Stimulated activated CD4-positive, alpha-beta T cell treated with anti-CD3 and anti-CD28 coated beads, Interleukin-4, amount 100 ng/mL, for 1 hour (primary cell): ENCODE data around the gene CCT3.
"Not testable (repeated sequence)": the region's sequence is repeated elsewhere in the genome, so short reads cannot be mapped to it uniquely, and the experiment has no call there.

Experiments used
- DNase-seq: peaks from one replicate; pipeline ENCODE4 v3.0.0-alpha.2; 2020

The CCT3 gene

DNA sequence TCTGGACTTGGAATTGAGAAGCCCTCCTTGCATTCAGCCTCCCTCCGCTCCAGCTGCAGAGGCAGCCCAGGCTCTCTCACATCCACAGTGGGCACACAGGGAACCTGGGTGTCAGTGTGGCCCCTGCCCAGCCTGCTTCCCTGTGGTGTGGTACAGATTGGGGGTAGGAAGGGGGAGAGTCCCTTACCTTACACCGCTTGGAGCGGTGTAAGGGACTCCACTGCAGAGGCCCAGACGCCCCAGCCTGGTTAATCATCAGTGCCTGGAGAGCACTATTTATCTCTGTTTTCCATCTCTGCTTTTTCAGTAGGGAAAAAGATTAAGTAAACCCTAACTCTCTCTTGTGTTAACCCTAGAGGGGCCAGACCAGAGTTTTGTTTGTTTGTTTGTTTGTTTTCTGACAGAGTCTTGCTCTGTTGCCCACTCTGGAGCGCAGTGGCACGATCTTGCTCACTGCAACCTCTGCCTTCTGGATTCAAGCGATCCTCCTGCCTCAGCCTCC is 30.1 kb upstream of the CCT3 start:
- DNase-seq, result no peak

DNA sequence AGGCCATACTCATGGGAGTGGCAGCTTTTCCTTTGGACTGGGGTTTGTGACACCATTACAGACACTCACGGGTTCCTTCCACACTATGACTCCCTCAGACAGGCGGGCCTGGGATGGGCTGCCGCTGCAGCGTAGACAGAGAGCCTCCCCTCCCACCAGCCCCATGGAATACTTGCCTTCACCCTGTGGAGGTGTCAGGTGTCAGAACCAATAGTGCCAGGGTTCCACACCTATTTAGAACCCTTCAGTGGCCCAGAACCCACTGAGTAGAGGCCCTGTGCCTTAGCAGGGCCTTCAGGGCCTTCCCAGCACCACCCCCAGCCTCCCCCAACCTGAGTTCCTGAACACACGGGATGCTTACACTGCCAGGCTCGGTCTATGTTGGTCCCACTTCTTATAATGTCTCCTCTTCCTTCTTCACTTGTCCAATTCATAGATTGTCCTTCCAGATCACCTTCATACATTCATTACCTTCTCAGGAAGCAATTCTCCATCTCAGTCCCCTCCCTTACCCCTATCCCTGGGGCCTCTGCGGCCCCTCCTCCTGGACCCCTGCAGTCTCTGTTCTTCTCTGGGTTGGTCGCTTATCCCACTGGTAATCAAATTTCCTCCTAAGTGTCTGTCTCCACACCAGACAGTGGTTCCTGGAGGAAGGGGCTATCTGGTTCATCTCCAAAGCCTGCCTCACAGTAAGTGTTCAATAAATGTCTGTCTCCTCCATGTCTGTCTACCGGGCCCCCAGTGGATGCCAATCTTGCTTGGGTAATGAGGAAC is 29.5 kb upstream of the CCT3 start:
- no peak for DNase-seq

- no peak for DNase-seq
Observed at GRCh38 chr1:156366378-156367166, 28.5 kb upstream of the CCT3 start.

- no peak for DNase-seq
Observed at GRCh38 chr1:156365754-156366153, 27.7 kb upstream of the CCT3 start.

GRCh38 chr1:156360534-156360933 is 22.4 kb upstream of the CCT3 start:
- no peak for DNase-seq

- DNase-seq, result no peak
Observed at GRCh38 chr1:156359973-156360372, 21.9 kb upstream of the CCT3 start.

DNA sequence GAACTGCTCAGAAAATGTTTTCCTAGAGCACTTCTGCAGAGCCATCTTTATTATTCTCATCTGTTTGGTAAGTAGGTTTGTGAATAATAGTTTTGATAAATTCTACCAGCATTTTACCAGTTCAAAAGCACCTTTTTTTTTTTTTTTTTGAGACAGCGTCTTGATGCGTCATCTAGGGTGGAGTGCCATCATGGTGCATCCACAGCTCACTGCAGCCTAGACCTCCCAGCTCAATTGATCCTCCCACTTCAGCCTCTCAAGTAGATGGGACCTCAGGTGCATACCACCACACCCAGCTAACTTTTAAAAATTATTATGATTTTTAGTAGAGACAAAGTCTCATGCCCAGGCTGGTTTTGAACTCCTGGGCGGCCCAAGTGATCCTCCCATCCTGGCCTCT is 21.2 kb upstream of the CCT3 start:
- no peak for DNase-seq

DNA sequence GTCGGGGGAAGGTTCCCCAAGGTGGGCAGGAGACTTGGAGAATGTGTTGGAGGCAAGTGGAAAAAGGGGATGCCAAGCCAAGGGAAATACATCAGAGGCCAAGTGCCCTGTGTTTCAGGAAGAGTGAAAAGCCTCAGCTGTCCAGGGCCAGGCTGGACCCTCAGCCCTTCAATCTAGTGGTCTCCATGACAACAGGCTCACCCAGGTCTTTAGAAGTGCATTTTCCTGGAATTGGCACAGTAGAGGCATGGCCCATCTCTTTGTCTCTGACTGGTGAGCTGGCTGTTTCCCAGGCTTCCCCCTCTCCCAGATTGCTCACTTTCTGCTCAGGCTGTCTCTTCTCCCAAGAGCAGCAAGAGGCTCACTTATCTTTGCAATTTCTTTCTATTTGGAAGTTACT is 20.5 kb upstream of the CCT3 start:
- DNase-seq, result no peak

- DNase-seq, result no peak
Observed at GRCh38 chr1:156357977-156358376, 19.9 kb upstream of the CCT3 start.

DNA sequence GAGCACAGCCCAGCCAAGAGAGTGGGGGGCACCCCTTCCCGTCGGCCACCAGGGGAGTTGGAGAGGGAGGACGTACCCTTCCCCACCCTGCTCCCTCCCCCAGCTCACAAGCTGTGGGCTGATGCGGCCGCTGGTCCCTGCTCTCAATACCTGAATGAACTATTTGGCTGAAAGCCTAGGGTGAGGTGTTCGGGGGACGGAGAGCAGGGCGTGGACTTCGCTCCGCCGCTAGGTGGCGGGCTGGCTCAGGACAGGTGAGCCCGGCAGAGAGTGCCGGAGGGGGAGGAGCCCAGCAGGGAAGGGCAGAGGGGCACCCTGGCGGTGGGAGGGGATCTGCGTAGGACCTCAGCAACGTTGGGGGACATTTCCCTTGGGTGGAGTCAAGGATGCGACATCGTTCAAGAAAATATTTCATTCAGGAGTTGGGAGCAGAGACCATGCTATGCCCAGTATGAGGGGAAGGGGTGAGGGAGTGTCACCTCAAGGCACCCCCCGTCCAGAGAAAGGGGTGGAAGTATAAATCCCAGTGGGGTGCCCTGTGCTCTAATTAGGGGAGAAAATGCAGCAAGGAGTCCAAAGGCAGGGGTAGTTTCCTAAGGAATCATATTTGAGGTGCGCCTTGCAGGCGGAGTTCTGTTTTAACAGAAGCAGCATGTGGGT is 18.9 kb upstream of the CCT3 start:
- peak; percentile 70 for DNase-seq

DNA sequence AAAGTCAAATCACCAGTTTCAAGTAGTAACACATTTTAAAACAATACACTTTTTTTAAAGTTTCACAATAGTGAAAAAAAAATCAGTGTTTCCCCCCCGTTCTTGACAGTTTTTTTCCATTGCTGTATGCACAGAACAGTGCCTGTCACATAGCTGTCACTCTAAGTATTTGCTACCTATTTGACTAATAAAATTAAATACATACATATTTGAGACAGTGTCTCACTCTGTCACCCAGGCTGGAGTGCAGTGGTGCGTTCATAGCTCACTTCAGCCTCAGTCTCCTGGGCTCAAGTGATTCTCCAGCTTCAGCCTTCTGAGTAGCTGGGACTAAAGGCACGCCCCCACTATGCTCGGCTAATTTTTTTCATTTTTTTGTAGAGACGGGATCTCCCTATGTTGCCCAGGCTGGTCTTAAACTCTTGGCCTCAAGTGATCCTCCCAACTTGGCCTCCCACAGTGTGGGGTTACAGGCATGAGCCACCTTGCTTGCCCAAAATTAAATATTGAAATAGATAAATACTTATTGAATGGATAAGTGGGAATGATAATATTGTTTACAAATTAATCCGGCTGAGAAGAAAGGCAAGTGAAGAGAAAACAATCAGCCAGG is 18.3 kb upstream of the CCT3 start:
- no peak for DNase-seq

DNA sequence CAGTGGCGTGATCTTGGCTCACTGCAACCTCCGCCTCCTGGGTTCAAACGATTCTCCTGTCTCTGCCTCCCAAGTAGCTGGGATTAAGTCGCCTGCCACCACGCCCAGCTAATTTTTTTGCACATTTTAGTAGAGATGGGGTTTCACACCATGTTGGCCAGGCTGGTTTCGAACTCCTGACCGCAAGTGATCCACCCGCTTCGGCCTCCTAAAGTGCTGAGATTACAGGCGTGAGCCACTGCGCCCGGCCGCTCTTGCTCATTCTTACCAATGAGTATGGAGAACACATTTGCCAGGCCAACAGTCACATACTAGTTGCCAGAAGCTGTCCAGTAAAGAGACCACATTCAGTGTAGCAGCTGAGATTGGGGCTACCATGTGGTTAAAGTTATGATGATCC is 14.4 kb upstream of the CCT3 start:
- DNase-seq, result not testable (repeated sequence)

DNA sequence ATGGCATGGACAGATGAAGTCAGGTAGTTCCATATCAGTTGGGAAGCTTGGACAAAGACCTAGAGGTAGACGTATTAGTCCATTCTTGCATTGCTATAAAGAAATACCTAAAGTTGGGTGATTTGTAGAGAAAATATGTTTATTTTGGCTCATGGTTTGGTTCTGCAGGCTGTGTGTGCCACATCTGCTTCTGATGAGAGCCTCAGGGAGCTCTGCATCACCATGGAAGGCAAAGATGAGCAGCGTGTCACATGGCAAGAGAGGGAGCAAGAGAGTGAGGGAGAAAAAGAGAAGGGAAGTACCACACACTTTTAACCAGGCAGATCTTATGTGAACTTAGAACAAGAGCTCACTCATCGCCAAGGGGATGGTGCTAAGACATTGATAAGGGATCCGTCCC is 9.2 kb upstream of the CCT3 start:
- no peak for DNase-seq

DNA sequence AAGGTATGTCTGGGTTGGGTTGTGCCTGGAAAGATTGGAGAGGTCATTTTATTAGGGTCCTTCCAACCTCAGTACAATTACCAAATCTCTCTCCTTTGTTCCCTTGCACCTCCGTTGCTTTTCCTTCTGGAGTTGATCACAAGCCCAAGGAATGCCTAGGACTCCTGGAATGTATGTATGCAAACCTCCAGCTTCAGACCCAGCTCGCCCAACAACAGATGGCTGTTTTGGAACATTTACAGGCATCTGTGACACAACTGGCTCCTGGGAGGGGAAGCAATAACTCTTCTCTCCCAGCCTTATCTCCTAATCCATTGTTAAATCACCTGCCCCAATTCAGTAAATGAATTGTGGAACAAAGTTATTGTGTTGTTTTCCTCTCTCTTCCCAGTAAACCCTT is 8.5 kb upstream of the CCT3 start:
- no peak for DNase-seq

DNA sequence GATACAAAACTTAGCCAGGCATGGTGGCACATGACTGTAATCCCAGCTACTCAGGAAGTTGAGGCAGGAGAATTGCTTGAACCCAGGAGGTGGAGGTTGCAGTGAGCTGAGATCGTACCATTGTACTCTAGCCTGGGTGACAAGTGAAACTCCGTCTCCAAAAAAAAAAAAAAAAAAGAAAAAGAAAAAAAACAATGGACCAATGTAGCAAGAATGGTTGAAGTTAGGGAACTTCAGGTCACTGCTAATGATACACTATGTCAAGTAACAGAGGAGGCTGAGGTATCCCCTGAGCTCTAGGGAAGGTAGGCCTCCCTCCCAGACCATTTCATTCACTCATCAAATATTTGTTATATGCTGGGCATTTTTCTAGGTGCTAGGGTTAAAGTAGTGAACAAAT is 7.9 kb upstream of the CCT3 start:
- DNase-seq, result not testable (repeated sequence)

DNA sequence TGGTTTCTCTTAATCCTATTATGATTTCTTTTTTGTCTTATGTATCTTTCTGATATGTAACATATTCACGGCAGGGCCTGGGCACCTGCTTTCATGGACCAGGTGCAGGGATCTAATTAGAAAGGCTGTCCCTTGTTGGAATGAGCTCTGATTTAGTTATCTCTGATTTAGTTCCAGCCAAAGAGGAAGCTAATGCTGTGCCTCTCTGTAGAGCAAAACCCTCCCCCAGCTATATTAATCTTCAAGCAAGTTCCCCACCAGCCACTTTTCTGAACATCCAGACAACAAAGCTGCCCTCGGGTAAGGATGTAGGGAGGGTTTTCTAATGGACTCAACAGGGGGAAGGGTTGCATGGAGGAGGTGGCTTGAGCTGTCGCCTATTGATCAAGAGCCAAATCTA is 6.3 kb upstream of the CCT3 start:
- DNase-seq, result no peak

DNA sequence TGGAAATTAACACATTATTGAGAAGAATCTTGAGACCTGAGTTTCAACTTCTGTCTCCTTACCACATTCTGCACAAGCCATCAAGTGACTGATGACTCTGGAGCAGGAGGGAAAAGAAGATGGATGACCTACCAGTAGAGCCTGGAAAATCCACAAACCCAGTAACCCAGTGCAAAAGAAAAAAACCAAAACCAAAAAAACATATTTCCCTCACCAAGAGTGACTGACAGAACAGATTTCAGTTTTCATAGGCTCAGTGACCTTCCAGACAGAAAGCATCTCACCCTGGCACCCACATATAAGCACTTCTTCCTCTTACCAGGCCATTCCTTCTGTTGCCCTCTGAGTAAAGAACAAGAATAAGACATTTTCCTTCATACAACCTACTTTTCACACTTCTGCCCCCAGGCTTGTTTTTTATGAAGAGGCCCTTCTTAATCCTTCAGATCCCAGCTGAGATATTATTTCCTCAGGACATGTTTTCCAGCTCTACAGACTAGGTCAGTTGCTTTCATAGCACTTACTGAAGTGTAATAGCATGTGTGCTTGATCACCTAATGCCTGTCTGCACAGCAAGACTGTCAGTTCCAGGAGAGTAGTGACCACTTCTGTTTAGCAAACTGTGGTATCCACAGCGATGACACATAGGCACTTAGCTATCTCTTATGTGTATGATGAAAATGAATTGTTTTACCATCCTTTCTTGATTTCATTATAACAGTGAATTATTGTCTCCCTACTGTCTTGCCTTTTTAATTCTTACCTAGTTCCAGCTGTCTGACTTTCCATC is 4.3 kb upstream of the CCT3 start:
- DNase-seq, result no peak

DNA sequence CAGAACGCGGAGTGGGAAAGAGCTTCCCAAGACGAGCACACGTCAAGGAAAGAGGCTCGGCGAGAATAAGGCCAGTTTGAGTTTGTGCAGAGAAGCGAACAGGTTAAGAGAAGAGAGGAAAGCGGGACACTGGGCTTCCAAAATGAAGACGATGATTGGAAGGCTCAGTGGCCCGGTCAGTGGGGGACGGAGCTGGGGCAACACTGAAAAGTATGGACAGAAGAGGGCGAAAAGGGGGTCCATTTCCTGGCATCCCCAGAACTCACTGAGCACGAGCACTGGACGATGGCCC is 258 bp downstream of the CCT3 start:
- DNase-seq, result peak; percentile 39

GRCh38 chr1:156337052-156337887 is 822 bp downstream of the CCT3 start:
- no peak for DNase-seq

DNA sequence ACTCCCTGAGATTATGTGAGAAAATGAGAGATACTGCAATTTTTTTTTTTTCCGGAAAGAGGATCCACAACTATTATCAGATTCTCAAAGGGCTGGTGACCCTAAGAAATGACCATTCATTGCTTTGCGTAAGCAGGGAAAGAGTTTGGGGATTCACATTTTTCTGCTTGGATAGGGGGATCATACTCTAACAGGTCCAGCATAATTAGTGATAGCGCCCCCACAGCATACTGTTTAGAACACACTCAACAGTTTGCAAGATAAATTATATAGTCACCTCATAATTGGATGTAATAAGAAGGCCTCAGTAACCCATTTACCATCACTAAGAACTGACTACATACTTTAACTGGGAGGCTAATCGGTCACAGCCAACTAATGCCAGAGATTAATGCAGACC is 1.9 kb downstream of the CCT3 start:
- DNase-seq, result no peak

- DNase-seq, result not testable (repeated sequence)
Observed at GRCh38 chr1:156323179-156323578, 14.9 kb downstream of the CCT3 start.

- DNase-seq, result no peak
Observed at GRCh38 chr1:156320560-156320959, 17.5 kb downstream of the CCT3 start.
